ENCODE measurements around the gene AFAP1L1. TPM values are rescaled to one million over a fixed set of nuclear protein-coding genes. Genes with fewer than 3 reads are reported as not detected.

AFAP1L1 gene
- total RNA-seq, 2 experiments from 2014 or later: 0.08 TPM

DNA sequence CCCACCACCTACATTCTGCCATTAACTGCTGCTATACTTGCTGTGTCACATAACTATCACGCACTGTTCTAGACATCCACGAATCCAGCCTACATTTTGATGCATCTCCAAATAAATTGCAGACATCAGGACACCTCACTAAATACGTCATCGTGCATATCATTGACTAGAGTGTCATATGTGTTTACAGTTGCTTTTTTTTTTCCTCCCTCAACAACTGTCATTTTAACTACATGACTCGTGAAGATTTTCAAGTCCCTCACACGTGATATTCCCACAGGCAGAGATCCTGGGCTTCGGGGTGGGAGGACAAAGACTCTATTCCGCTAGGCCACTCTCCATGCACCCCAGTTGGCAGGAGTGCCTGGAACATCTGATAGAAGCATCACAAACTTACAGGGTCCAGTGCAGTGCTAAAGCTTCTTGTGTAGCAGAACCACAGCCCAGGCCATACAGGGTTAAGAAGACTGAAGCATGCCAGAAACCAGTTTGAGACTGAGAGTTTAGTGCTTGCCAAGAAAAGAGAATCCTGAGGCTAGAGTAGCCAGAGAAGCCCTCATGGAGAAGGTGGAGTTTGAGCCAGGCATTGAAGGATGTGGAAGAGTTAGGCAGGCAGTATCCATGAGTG is 87.3 kb downstream of the AFAP1L1 start:
- POLR2A ChIA-PET: interaction anchor here (1.0 to 6.0 kb wide), 2 partner anchors 8 to 13 kb away, joined by 6 to 71 read pairs; partner anchors contain the start of gene GRPEL2
- CTCF ChIA-PET: interaction anchor here (1.4 to 2.4 kb wide), 4 partner anchors 12 to 42 kb away, joined by 4 to 8 read pairs (median 7); partner anchors contain the start of gene GRPEL2

DNA sequence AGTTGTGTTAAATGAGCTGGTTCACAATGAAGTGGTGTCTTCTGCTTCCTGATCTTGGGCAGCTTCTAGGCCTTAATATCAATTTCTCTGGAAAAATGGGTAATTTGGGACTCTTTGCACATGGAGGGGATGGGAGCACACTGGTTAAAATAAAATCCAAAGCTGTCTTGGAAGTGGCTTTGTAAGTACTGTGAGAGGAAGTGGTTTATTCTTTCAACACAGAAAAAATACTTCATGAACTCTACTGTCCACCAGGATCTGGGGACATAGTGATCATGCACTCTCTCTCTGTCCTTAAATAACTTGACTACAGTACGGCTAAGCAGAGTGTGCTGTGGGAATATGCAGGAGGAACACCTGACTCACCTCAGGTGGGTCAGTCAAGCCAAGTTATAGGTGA is 88.6 kb downstream of the AFAP1L1 start:
- ChIA-PET CTCF (interaction anchor here (1.4 to 2.4 kb wide), 2 partner anchors 12 to 22 kb away, joined by 3 to 8 read pairs; no protein-coding TSS in a partner anchor), POLR2A (interaction anchor here (6.0 kb wide), 1 partner anchor 14 kb away, joined by 71 read pairs; the partner anchor contains the start of gene GRPEL2)

DNA sequence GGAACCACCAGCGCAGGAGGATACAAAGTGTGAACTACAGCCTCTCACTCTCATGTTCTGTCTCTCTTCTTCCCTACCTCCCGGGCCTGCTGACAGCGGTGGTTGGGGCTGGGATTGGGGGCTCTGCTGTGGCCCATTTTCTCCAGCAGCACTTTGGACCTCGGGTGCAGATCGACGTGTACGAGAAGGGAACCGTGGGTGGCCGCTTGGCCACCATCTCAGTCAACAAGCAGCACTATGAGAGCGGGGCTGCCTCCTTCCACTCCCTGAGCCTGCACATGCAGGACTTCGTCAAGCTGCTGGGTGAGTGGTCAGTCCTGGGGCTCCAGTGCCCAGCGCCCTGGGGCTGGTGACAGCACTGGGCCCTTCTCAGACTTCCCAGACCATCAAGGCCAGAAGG is 90.9 kb downstream of the AFAP1L1 start:
- ChIA-PET POLR2A (no interaction called here), CTCF (interaction anchor here (0.6 kb wide), 1 partner anchor 206 kb away, joined by 4 read pairs; no protein-coding TSS in a partner anchor)

DNA sequence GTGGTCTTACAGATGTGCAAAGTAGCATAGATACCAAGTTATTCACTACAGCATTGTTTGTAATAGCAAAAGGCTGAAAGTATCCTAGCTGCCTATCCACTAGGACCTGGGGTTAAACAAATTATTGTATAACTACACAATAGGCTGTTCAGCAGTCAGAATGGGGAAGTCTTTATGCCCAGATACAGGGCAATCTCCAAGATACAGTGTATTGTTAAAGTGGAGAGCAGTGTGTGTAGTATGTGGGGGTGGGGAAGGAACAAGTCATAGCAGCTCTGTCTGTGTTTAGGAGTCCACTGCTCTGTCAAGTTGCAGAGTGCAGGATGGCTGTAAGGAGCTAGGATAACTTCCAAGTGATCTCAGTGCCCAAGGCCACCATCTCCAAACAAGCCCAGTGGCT is 91.7 kb downstream of the AFAP1L1 start:
- POLR2A ChIA-PET: interaction anchor here (0.9 kb wide), 1 partner anchor 19 kb away, joined by 3 read pairs; the partner anchor contains the start of gene GRPEL2
- CTCF ChIA-PET: interaction anchor here (0.5 to 0.6 kb wide), 3 partner anchors 47 to 206 kb away, joined by 3 to 4 read pairs (median 3); no protein-coding TSS in a partner anchor

DNA sequence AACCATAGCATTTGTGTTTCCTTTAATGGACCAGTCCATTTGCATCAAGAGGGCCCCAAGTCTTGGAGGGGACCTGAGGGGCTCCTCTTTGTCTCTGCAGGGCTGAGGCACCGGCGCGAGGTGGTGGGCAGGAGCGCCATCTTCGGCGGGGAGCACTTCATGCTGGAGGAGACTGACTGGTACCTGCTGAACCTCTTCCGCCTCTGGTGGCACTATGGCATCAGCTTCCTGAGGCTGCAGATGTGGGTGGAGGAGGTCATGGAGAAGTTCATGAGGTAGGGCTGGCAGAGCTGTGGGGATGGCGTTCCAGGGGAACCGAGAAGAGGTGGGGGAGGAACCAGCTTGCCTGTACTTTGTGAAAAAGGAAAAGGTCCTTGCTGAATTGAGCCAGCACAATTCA is 92.3 kb downstream of the AFAP1L1 start:
- ChIA-PET CTCF (interaction anchor here (0.5 to 0.6 kb wide), 2 partner anchors 46 to 132 kb away, joined by 3 read pairs; no protein-coding TSS in a partner anchor), POLR2A (interaction anchor here (0.9 kb wide), 1 partner anchor 19 kb away, joined by 3 read pairs; the partner anchor contains the start of gene GRPEL2)

DNA sequence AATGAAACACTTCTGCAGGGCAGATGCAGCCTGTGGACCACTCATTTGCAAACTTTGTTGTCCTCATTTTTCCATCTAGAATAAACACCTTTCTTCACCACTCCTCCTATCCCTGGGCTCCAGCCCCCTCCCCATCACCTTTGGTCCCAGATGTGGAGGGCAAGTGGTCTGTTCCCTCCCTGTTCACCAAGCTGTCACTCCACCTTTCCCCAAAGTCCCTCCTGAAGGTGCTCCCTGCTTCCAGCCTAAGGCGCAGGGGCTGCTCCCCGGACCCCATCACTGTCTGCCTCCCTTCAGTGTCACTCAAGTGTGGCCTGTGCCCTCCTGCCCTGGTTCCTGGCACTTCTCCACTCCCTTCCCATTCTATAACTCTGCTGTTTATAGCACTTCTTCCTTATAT is 93.1 kb downstream of the AFAP1L1 start:
- ChIA-PET CTCF (no interaction called here), POLR2A (no interaction called here)

DNA sequence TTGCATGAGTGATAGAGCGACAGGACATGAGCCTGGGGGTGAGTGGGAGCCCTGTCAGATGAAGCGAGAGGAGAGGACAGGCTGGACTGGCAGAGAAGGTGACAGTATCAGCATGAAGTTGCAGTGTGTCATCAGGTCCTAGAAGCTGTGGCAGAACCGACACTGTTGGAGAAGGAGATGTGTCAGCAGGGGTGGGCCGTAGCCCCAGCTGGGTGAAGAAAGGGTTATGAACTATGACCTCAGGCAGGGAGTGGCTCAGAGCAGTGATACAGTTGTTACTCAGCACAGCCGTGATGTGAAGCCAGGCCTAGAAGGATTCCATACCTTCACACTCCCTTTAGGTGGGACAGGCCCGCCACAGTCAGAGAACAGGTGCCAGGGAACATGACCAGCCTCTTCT is 93.8 kb downstream of the AFAP1L1 start:
- POLR2A ChIA-PET: no interaction called here

DNA sequence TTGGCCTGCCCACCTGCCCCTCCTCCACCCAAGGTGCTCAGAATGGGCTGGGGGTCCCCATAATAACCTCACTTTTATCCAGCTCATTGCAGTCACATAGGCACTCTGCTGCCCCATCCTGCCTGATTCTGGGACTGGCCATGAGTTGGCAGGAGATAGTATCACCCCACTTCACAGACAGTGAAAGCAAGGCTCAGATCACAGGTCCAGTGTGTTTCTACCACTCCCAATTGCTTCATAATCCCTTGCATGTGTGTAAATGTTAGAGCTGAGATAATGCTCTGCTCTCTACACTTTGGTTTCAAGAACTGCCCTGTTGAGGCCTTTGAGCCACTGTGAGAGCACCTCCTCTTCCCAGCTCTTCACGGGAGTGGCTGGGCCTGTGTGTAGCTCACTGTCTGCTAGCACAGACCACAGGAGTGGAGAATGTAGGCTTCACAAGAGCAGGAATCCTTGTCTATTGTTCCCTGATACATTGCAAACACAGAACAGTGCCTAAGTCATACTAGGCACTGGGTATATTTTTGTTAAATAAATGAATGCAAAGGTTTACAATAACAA is 94.6 kb downstream of the AFAP1L1 start:
- POLR2A ChIA-PET: interaction anchor here (2.5 kb wide), 1 partner anchor 8 kb away, joined by 6 read pairs; no protein-coding TSS in a partner anchor
- CTCF ChIA-PET: interaction anchor here (1.0 to 4.6 kb wide), 7 partner anchors 13 to 131 kb away, joined by 3 to 30 read pairs (median 3); no protein-coding TSS in a partner anchor

More for the DNA sequence above, 93.8 kb downstream of the AFAP1L1 start:
- CTCF ChIA-PET: interaction anchor here (0.7 to 4.6 kb wide), 4 partner anchors 17 to 130 kb away, joined by 3 to 30 read pairs (median 3); partner anchors contain the start of gene GRPEL2

DNA sequence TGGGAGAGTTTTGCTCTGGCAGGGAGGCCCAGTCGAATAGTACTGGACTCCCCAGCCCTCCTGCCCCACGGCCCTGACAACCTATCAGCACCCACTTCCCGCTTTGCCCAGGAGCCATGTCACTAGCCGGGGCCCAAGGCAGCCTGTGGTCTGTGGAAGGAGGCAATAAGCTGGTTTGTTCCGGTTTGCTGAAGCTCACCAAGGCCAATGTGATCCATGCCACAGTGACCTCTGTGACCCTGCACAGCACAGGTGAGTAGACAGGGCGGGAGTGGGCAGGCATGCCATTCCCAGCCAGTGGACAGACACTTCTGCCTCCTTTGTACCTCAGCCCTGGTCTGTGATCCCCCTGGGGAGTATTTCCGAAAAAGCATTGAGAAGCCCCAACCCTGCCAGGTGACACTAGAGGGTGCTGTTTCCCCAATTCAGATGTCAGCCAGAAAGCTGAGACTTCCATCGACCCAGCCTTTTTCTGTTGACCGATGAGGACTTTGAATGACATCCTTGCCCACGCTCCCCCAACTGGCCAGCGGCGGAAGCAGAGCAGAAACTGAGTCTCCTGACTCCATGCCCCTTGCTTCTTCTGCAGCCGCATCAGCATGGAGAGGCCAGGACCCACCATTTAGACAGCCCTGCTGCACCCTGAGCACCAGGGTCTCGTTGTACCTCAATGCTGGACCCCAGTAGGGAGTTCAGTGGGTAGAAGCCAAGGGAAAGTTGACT is 95.8 kb downstream of the AFAP1L1 start:
- POLR2A ChIA-PET: interaction anchor here (2.5 kb wide), 1 partner anchor 9 kb away, joined by 6 read pairs; no protein-coding TSS in a partner anchor
- CTCF ChIA-PET: interaction anchor here (1.1 to 4.6 kb wide), 9 partner anchors 10 to 78 kb away, joined by 3 to 30 read pairs (median 3); partner anchors contain the start of gene PCYOX1L

DNA sequence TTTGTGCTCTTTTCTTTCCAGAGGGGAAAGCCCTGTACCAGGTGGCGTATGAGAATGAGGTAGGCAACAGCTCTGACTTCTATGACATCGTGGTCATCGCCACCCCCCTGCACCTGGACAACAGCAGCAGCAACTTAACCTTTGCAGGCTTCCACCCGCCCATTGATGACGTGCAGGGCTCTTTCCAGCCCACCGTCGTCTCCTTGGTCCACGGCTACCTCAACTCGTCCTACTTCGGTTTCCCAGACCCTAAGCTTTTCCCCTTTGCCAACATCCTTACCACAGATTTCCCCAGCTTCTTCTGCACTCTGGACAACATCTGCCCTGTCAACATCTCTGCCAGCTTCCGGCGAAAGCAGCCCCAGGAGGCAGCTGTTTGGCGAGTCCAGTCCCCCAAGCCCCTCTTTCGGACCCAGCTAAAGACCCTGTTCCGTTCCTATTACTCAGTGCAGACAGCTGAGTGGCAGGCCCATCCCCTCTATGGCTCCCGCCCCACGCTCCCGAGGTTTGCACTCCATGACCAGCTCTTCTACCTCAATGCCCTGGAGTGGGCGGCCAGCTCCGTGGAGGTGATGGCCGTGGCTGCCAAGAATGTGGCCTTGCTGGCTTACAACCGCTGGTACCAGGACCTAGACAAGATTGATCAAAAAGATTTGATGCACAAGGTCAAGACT is 96.5 kb downstream of the AFAP1L1 start:
- ChIA-PET CTCF (interaction anchor here (0.6 to 4.6 kb wide), 9 partner anchors 10 to 204 kb away, joined by 3 to 30 read pairs (median 5); partner anchors contain the start of gene PCYOX1L), POLR2A (interaction anchor here (2.5 kb wide), 1 partner anchor 10 kb away, joined by 6 read pairs; no protein-coding TSS in a partner anchor)

DNA sequence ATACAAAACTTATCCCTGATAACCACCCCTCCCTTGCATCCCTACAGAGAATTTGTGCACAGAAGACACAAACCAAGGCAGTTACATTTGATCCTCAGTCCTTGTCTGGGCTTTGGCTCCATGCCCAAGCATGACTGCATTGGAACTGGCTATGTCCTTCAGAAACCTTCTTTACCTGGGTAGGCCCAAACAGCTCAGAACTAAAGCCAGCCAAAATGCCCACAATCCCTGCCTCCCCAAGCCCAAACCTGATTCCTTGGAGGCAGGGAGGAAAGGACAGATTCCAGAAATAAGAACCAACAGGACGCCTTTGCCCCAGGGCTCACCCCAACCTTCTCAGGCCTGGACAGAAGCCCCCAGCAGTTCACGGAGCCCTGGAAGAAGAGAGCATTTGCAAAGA is 99.2 kb downstream of the AFAP1L1 start:
- CTCF ChIA-PET: interaction anchor here (1.2 to 3.7 kb wide), 9 partner anchors 11 to 92 kb away, joined by 3 to 18 read pairs (median 6); partner anchors contain the start of gene PCYOX1L
- POLR2A ChIA-PET: no interaction called here

DNA sequence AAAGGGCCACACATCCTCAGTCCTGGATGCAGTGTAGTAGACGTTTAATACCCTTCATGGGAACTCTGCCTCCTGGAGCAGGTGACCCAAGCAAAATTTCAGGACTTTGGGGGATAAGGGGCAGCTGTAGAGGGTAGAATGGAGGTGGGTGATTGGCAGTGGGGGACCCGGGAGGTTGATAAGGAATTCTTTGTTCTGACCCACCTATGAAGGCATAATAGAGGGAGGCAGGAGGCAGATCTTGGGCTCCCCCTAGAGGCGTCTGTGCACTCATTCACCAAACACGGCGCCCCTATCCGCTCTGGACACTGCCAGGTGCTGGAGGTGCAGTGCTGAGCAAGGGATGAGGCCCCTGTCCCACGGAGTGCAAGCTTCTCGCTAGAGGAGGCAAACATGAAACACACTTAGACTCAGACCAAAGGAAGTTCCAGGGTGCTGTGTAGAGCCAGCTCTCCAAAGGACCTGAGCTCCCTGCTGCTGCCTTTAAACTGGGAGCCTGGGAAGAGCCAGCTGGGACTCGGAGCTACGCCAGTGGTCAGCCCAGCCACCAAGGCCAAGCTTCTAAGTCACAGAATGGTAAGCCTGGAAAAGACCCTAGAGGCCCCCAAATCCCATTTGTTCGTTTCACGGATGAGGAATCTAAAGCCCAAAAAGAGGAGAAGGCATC is 99.8 kb downstream of the AFAP1L1 start:
- ChIA-PET CTCF (interaction anchor here (0.9 to 3.7 kb wide), 12 partner anchors 8 to 194 kb away, joined by 3 to 18 read pairs (median 6); partner anchors contain the start of genes IL17B and PCYOX1L), POLR2A (interaction anchor here (0.6 kb wide), 1 partner anchor 74 kb away, joined by 3 read pairs; no protein-coding TSS in a partner anchor)

DNA sequence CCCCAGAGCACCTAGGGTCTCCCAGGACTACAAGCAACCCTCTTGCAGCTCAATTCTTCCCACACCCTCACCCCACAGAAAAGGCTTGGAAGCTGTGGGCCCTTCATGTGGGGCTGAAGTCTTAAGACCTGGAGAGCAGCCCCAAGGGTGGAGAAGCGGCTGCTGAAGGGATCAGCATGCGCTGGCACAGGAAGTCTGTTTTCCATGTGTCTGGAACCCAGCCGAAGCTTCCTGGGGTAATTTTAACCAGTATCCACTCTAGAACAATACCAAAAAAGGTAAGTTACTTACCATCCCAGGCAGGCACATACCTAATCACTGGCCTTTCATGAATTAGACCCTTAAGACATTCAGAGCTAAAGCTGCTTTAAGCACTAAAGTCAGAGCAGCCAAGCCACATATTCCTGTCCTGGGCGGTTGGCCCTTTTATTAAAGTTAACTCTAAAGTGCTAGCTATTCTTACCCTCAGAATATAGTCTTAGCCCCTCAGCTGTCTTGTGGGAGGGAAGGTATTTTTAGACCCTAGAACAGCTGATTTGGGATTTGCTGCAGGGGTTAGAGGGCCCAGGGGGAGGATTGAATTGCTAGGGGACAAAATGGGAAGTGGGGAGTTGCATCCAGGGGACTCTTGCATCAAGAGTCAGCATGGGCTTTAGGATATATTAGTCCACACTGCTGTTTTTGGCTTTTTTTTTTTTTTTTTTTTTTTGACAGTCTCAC is 100.6 kb downstream of the AFAP1L1 start:
- POLR2A ChIA-PET: interaction anchor here (0.6 kb wide), 1 partner anchor 73 kb away, joined by 3 read pairs; no protein-coding TSS in a partner anchor

DNA sequence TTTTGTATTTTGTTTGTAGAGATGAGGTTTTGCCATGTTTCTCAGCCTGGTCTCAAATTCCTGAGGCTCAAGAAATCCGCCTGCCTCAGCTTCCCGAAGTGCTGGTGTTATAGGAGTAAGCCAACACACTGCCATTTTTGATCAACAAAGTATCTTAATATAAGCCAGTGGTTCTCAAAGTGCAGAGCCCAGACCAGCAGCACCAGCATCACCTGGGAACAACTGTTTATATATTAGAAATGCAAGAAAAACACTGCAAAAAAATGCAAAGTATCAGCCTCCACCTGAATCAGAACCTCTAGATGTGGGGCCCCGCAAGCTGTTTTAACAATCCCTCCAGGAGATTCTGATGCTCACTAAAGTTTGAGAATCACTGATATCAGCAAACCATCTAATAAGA is 101.3 kb downstream of the AFAP1L1 start:
- ChIA-PET CTCF (interaction anchor here (0.6 to 3.7 kb wide), 4 partner anchors 13 to 56 kb away, joined by 3 to 18 read pairs (median 6); no protein-coding TSS in a partner anchor), POLR2A (no interaction called here)

More for the DNA sequence above, 100.6 kb downstream of the AFAP1L1 start:
- CTCF ChIA-PET: interaction anchor here (0.6 to 3.7 kb wide), 15 partner anchors 8 to 193 kb away, joined by 3 to 18 read pairs (median 4); partner anchors contain the start of genes IL17B and PCYOX1L

DNA sequence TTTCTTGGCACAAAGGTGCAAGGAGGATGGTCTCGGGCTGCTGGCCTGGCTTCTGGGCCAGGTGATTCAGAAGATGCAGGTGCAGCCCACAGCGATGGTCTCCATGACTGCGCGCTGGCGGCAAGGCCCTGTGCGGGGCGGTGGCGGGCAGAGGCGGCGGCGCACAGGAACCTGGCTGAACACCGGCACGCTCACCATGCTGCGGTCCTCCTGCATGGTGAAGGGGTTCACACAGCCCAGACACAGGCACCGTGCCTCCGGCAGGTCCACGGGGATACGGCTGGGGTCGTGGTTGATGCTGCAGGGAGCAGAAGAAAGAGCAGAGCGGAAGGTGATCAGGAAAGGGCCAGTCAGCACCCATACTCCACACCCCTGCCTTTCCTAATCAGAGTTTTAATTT is 102.6 kb downstream of the AFAP1L1 start:
- POLR2A ChIA-PET: interaction anchor here (0.6 kb wide), 1 partner anchor 1592 kb away, joined by 3 read pairs; the partner anchor contains the start of gene JAKMIP2
- CTCF ChIA-PET: no interaction called here

DNA sequence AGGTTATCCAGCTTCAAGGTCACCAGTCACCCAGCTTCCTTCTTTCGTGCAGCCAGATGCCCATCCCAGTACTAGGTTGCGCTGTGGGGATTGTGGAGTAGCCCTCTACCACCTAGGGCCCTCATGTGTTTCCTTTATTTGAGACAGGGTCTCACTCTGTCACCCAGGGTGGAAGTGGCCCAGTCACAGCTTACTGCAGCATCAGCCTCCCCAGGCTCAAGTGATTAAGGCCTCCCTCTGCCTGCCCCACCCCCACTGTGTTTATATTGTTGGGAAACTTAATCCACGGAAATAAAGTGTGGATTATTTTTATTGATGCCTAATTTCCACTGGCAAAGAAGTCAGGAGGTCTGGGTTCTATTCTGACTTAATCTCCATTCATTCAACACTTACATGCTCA is 103.1 kb downstream of the AFAP1L1 start:
- ChIA-PET CTCF (no interaction called here), POLR2A (no interaction called here)

DNA sequence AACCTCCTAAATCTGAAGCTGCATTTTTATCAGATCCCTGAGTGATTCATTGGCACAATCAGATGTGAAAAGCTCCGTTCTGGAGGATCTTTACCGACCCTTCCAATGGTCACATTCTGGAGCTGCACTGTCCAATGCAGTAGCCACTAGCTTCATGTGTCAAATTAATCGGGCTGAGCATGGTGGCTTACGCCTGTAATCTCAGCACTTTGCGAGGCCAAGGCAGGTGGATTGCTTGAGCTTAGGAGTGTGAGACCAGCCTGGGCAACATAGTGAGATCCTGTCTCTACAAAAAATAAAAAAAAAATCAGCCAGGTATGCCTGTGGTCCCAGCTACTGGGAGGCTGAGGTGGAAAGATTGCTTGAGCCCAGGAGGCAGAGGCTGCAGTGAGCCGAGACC is 103.8 kb downstream of the AFAP1L1 start:
- ChIA-PET CTCF (no interaction called here), POLR2A (no interaction called here)
